ENCODE results near the gene ALG8.

DNA sequence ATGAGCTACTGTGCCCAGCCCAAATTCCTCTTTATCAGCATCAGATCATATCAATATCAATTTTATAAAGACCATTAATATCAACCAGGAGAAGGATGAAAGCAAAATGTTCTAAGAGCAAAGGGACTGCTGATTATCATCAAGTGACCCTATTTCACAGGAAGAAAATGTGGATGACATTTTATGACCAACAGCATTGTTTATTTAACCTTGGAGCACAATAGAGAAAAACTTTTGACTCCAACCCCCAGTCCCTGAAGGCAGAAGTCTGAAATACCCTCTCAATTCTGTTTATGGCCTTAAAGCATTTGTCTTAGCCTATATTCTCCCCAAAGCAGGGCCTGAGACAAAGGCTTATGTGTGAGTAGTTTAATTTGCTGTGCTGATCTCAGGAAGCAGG, 11.3 kb upstream of the ALG8 start:
- TF ChIP-seq, protein P1, sequence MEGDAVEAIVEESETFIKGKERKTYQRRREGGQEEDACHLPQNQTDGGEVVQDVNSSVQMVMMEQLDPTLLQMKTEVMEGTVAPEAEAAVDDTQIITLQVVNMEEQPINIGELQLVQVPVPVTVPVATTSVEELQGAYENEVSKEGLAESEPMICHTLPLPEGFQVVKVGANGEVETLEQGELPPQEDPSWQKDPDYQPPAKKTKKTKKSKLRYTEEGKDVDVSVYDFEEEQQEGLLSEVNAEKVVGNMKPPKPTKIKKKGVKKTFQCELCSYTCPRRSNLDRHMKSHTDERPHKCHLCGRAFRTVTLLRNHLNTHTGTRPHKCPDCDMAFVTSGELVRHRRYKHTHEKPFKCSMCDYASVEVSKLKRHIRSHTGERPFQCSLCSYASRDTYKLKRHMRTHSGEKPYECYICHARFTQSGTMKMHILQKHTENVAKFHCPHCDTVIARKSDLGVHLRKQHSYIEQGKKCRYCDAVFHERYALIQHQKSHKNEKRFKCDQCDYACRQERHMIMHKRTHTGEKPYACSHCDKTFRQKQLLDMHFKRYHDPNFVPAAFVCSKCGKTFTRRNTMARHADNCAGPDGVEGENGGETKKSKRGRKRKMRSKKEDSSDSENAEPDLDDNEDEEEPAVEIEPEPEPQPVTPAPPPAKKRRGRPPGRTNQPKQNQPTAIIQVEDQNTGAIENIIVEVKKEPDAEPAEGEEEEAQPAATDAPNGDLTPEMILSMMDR (IDR thresholded peaks at IDR 0.05): no peak
- no peak for TF ChIP-seq POLR2A (IDR thresholded peaks at IDR 0.05)
